ENCODE data around the gene MRTFB. TPM values are rescaled to one million over a fixed set of nuclear protein-coding genes. Genes with fewer than 3 reads are reported as not detected.

The MRTFB gene
- total RNA-seq, 1 donor = 11.6 TPM

- Histone ChIP-seq H3K79me2 (ENCODE audit: insufficient read depth, low read length) (no peaks in the 10 kb centered on the region), H3K4me2 (ENCODE audit: insufficient read depth, low read length) (no peak overlapping the region), H3K27me3 (ENCODE audit: insufficient read depth, low read length) (no peaks in the 10 kb centered on the region), H3K4me1 (ENCODE audit: insufficient read depth, low read length) (no peaks in the 10 kb centered on the region), H3K4me3 (ENCODE audit: insufficient read depth, low read length) (no peak overlapping the region), H3K36me3 (ENCODE audit: insufficient read depth, low read length) (peaks cover 30% of the 10 kb centered on the region), H3K9me3 (ENCODE audit: low read depth, low read length) (no peaks in the 10 kb centered on the region), H2AFZ (ENCODE audit: low read length) (no peak overlapping the region), H3K27ac (ENCODE audit: low read depth, low read length) (no peak overlapping the region), H4K20me1 (ENCODE audit: insufficient read depth, low read length) (no peaks in the 10 kb centered on the region)
- TF ChIP-seq, protein P1, sequence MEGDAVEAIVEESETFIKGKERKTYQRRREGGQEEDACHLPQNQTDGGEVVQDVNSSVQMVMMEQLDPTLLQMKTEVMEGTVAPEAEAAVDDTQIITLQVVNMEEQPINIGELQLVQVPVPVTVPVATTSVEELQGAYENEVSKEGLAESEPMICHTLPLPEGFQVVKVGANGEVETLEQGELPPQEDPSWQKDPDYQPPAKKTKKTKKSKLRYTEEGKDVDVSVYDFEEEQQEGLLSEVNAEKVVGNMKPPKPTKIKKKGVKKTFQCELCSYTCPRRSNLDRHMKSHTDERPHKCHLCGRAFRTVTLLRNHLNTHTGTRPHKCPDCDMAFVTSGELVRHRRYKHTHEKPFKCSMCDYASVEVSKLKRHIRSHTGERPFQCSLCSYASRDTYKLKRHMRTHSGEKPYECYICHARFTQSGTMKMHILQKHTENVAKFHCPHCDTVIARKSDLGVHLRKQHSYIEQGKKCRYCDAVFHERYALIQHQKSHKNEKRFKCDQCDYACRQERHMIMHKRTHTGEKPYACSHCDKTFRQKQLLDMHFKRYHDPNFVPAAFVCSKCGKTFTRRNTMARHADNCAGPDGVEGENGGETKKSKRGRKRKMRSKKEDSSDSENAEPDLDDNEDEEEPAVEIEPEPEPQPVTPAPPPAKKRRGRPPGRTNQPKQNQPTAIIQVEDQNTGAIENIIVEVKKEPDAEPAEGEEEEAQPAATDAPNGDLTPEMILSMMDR (IDR thresholded peaks at IDR 0.05; ENCODE audit: extremely low read depth, low read depth, low read length) = no peak
- no peak for DNase-seq (ENCODE audit: insufficient read length, low spot score, missing footprints)
These were observed 167.6 kb downstream of the MRTFB start for GRCh38 chr16:14238756-14239155.

DNA sequence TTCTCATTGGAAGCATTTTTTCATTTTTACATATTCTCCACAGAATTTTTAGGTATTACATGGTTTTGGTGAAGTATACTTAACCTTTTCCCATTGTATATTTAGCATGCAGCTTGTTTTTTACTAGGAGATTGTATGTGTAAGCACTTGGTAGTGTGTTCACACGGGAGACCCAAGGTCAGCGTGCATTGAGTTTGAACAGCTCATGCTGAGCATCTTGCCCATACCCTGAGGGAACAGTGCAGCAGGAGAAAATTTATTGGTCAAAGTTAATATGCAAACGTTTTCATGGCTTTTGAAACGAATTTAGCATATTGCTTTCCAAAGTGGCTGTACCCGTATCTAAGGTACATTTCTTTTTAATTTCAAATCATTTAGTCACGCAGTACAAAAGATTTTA, 168.7 kb downstream of the MRTFB start:
- TF ChIP-seq, protein P1 (IDR thresholded peaks at IDR 0.05; ENCODE audit: extremely low read depth, low read depth, low read length) = no peak

DNA sequence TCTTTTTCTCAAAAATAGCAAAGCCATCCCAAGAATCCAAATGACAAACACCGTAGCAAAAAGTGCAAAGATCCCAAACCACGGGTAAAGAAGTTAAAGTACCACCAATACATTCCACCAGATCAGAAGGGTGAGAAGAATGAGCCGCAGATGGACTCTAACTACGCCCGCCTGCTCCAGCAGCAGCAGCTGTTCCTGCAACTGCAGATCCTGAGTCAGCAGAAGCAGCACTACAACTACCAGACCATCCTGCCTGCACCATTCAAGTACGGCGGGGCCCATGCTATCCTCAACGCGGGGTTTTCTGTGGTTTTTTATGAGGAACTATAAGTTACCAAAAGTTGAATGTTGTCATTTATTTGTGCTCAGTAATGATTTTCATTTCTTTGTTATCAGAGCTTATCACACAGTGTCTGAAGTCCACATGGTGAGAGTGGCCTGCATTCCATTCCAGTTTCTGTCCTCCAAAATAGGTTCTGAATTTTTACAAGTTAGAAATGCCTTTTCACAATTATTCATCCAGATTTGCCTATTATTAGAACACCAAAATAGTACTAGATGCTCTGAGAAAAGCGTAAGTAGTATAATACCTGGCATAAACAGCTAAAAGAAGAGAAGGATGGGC, 169.2 kb downstream of the MRTFB start:
- TF ChIP-seq, protein P1 (IDR thresholded peaks at IDR 0.05; ENCODE audit: extremely low read depth, low read depth, low read length) = no peak
- no peak overlapping the region for H3K4me3 ChIP-seq (ENCODE audit: insufficient read depth, low read length)
- no peak overlapping the region for H3K4me2 ChIP-seq (ENCODE audit: insufficient read depth, low read length)
- peaks cover 21% of the 10 kb centered on the region for H3K36me3 ChIP-seq (ENCODE audit: insufficient read depth, low read length)
- no peaks in the 10 kb centered on the region for H3K79me2 ChIP-seq (ENCODE audit: insufficient read depth, low read length)
- H2AFZ ChIP-seq (ENCODE audit: low read length) = no peak overlapping the region
- H3K27ac ChIP-seq (ENCODE audit: low read depth, low read length) = no peak overlapping the region
- H3K9me3 ChIP-seq (ENCODE audit: low read depth, low read length) = no peaks in the 10 kb centered on the region
- no peaks in the 10 kb centered on the region for H4K20me1 ChIP-seq (ENCODE audit: insufficient read depth, low read length)
- DNase-seq (ENCODE audit: insufficient read length, low spot score, missing footprints) = no peak
- H3K27me3 ChIP-seq (ENCODE audit: insufficient read depth, low read length) = no peaks in the 10 kb centered on the region
- H3K4me1 ChIP-seq (ENCODE audit: insufficient read depth, low read length) = no peaks in the 10 kb centered on the region

More for the DNA sequence above, 168.7 kb downstream of the MRTFB start:
- H4K20me1 ChIP-seq (ENCODE audit: insufficient read depth, low read length) = no peaks in the 10 kb centered on the region
- no peaks in the 10 kb centered on the region for H3K4me1 ChIP-seq (ENCODE audit: insufficient read depth, low read length)
- H3K27ac ChIP-seq (ENCODE audit: low read depth, low read length) = no peak overlapping the region
- H3K4me2 ChIP-seq (ENCODE audit: insufficient read depth, low read length) = no peak overlapping the region
- DNase-seq (ENCODE audit: insufficient read length, low spot score, missing footprints) = no peak
- H3K27me3 ChIP-seq (ENCODE audit: insufficient read depth, low read length) = no peaks in the 10 kb centered on the region
- H3K4me3 ChIP-seq (ENCODE audit: insufficient read depth, low read length) = no peak overlapping the region
- H3K9me3 ChIP-seq (ENCODE audit: low read depth, low read length) = no peaks in the 10 kb centered on the region
- no peaks in the 10 kb centered on the region for H3K79me2 ChIP-seq (ENCODE audit: insufficient read depth, low read length)
- no peak overlapping the region for H2AFZ ChIP-seq (ENCODE audit: low read length)
- H3K36me3 ChIP-seq (ENCODE audit: insufficient read depth, low read length) = peaks cover 23% of the 10 kb centered on the region

DNA sequence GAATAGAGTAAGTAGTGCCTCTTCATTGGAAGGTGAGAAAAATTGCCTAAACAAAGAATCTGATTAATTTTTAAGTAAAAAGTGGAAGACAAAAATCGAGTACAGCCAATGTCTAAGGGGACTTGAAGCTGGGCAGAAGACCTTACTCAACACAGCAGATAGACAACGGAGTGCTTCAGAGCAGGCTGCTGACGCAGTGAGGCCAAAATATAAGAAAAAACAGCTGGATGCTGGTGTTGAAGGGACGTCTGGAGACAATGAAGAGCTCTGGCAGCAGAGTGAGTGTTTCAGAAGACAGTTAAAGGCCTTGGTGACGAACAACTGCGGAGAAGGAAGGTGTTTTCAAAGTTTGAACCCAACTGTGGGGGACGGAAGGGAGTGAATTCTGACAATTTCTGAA, 169.8 kb downstream of the MRTFB start:
- Histone ChIP-seq H3K9me3 (ENCODE audit: low read depth, low read length) (no peaks in the 10 kb centered on the region), H2AFZ (ENCODE audit: low read length) (no peak overlapping the region), H3K36me3 (ENCODE audit: insufficient read depth, low read length) (peaks cover 27% of the 10 kb centered on the region), H3K27ac (ENCODE audit: low read depth, low read length) (no peak overlapping the region), H3K27me3 (ENCODE audit: insufficient read depth, low read length) (no peaks in the 10 kb centered on the region), H3K79me2 (ENCODE audit: insufficient read depth, low read length) (no peaks in the 10 kb centered on the region), H3K4me1 (ENCODE audit: insufficient read depth, low read length) (no peaks in the 10 kb centered on the region), H3K4me2 (ENCODE audit: insufficient read depth, low read length) (no peak overlapping the region), H3K4me3 (ENCODE audit: insufficient read depth, low read length) (no peak overlapping the region), H4K20me1 (ENCODE audit: insufficient read depth, low read length) (no peaks in the 10 kb centered on the region)
- TF ChIP-seq, protein P1 (IDR thresholded peaks at IDR 0.05; ENCODE audit: extremely low read depth, low read depth, low read length) = no peak
- DNase-seq (ENCODE audit: insufficient read length, low spot score, missing footprints) = no peak

Measured in osteoblast (primary cell).